Measurements from ENCODE around the gene MYZAP. TPM values are rescaled to one million over a fixed set of nuclear protein-coding genes. Genes with fewer than 3 reads are reported as not detected.

MYZAP gene
- polyA plus RNA-seq, 1 of the 3 experiments (the other 2 are of a cell fraction), result 0.07 TPM

DNA sequence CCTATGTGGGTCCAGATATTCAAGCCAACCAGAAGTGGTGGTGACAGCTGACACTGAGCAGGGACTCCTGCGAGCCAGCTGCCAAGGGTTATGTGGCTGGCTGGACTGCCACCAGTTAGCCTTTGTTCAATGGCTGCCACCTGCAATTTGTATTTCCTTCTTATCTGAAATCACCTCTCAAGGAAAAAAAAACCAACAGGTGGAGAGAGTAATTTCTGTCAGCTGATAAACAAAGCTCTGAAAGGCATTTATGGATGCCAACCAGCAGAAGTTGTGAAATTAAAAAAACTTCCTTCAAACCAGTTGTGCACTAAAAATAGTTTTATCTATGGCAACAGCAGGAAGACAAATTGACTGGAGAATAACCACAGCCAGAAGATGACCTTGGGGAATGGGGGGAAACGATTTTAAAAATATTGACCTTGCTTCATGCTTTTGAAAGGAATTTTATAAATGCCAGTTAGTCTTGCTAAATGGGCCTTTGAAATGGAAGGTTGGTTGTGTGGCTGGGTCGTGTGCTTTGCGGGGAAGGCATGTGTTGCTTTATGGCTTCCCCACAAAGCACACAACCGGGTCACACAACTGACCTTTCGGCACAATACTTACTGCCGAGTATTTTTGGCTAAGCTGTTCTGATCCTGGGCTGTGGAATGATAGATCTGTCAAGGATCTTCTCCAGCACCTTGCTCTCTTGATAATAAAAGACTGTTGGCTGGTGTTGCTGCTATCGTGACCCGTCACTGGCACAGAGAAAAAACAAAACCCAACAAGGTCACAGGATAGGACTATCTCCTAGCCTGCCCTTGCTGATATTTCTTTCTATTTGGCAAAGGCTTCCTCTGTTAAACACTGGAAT, 3.5 kb downstream of the MYZAP start:
- CTCF ChIA-PET, result interaction anchor here (1.2 to 2.8 kb wide), 2 partner anchors 16 to 35 kb away, joined by 4 to 14 read pairs; no protein-coding TSS in a partner anchor
- WGBS (ENCODE audit: low lambda C conversion rate), result 65% methylated on average over 6 of the region's 9 CpGs
- H3K27me3 ChIP-seq (ENCODE audit: insufficient read depth), result peaks cover 17% of the 10 kb centered on the region; the same call in 1 of the 2 replicates

DNA sequence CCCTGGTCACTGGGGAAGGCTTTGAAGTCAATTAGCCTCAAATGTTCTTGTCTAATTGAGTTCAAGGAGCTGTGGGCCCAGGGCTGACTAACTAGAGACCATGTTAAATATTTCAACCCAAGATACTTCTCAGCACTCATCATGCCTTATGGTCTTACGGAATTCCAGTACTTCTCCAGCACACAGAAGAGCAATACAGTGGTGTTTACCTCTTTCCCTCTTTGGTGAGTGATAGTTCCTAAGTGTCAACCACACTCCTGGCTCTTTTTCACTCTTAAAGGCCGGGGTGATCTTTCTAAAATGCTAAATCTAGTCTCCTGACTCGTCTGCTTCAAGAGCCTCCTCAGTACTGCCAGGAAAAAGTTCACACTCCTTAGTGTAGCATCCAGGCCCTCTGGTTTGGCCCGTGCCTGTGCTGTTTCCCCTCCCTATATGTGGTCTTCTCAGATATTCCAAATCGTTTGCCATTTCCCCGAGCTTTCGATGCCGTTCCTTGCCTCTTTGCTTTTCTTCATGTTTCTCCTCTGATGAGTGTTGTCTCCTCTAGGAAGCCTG, 4.7 kb downstream of the MYZAP start:
- POLR2A ChIA-PET, result no interaction called here
- H3K27ac ChIP-seq (ENCODE audit: low read depth in 2 of 2, low read length in 1 of 2), result no peak overlapping the region
- no peak overlapping the region for H2AFZ ChIP-seq (ENCODE audit: low read depth)
- H3K9ac ChIP-seq, result no peak overlapping the region
- H3K36me3 ChIP-seq (replicated peaks in 1 of 2; ENCODE audit: control insufficient read depth in 1 of 2, insufficient read depth in 2 of 2, low read length in 1 of 2), result no peaks in the 10 kb centered on the region
- H3K4me1 ChIP-seq (ENCODE audit: control insufficient read depth in 1 of 2, insufficient read depth in 2 of 2, low read depth in 1 of 2, low read length in 1 of 2), result peaks cover 0 to 11% of the 10 kb centered on the region in 2 experiments; a peak in 2 of 4 replicates
- no peak overlapping the region for H3K4me2 ChIP-seq
- CTCF ChIA-PET, result interaction anchor here (1.0 to 2.8 kb wide), 2 partner anchors 36 to 474 kb away, joined by 3 to 14 read pairs; no protein-coding TSS in a partner anchor
- no peaks in the 10 kb centered on the region for H3F3A ChIP-seq (replicated peaks; ENCODE audit: insufficient read depth)
- no peaks in the 10 kb centered on the region for H3K79me2 ChIP-seq (ENCODE audit: insufficient read depth)
- H3K9me3 ChIP-seq, result no peaks in the 10 kb centered on the region
- H3K9me2 ChIP-seq, result no peaks in the 10 kb centered on the region
- no peak for DNase-seq
- WGBS (ENCODE audit: low lambda C conversion rate), result 59% methylated on average over 8 of the region's 8 CpGs
- H3K27me3 ChIP-seq (ENCODE audit: insufficient read depth), result peaks cover 12% of the 10 kb centered on the region; the same call in 1 of the 2 replicates
- H4K20me1 ChIP-seq (ENCODE audit: insufficient read depth), result no peaks in the 10 kb centered on the region
- H3K4me3 ChIP-seq (ENCODE audit: low read depth in 2 of 2, low read length in 1 of 2), result no peak overlapping the region
- TF ChIP-seq RFX5 (IDR thresholded peaks at IDR 0.05; ENCODE audit: low read length) (no peak), RXRA (IDR thresholded peaks at IDR 0.05; ENCODE audit: borderline replicate concordance, low read depth) (no peak), TCF12 (IDR thresholded peaks at IDR 0.05) (no peak), SMC3 (IDR thresholded peaks at IDR 0.05; ENCODE audit: low read depth, low read length) (no peak), RCOR1 (IDR thresholded peaks at IDR 0.05; ENCODE audit: low read length) (no peak), MEF2A (IDR thresholded peaks at IDR 0.05; ENCODE audit: borderline replicate concordance, low read depth) (no peak), FOXM1 (IDR thresholded peaks at IDR 0.05; ENCODE audit: low read depth) (no peak), ELF1 (IDR thresholded peaks at IDR 0.05) (no peak), CHD2 (IDR thresholded peaks at IDR 0.05; ENCODE audit: low read length, partially characterized antibody) (no peak), NFIC (IDR thresholded peaks at IDR 0.05; ENCODE audit: borderline replicate concordance) (no peak), FOSL2 (IDR thresholded peaks at IDR 0.05; ENCODE audit: borderline replicate concordance, low read depth) (no peak), FOXJ3 (CRISPR knock-in tag; IDR thresholded peaks at IDR 0.05) (no peak), JUND (IDR thresholded peaks at IDR 0.05) (no peak), MXI1 (IDR thresholded peaks at IDR 0.05; ENCODE audit: low read depth, low read length) (no peak)
- TF ChIP-seq, protein P1, sequence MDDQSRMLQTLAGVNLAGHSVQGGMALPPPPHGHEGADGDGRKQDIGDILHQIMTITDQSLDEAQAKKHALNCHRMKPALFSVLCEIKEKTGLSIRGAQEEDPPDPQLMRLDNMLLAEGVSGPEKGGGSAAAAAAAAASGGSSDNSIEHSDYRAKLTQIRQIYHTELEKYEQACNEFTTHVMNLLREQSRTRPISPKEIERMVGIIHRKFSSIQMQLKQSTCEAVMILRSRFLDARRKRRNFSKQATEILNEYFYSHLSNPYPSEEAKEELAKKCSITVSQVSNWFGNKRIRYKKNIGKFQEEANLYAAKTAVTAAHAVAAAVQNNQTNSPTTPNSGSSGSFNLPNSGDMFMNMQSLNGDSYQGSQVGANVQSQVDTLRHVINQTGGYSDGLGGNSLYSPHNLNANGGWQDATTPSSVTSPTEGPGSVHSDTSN (IDR thresholded peaks at IDR 0.05), result no peak
- TF ChIP-seq, protein P2, sequence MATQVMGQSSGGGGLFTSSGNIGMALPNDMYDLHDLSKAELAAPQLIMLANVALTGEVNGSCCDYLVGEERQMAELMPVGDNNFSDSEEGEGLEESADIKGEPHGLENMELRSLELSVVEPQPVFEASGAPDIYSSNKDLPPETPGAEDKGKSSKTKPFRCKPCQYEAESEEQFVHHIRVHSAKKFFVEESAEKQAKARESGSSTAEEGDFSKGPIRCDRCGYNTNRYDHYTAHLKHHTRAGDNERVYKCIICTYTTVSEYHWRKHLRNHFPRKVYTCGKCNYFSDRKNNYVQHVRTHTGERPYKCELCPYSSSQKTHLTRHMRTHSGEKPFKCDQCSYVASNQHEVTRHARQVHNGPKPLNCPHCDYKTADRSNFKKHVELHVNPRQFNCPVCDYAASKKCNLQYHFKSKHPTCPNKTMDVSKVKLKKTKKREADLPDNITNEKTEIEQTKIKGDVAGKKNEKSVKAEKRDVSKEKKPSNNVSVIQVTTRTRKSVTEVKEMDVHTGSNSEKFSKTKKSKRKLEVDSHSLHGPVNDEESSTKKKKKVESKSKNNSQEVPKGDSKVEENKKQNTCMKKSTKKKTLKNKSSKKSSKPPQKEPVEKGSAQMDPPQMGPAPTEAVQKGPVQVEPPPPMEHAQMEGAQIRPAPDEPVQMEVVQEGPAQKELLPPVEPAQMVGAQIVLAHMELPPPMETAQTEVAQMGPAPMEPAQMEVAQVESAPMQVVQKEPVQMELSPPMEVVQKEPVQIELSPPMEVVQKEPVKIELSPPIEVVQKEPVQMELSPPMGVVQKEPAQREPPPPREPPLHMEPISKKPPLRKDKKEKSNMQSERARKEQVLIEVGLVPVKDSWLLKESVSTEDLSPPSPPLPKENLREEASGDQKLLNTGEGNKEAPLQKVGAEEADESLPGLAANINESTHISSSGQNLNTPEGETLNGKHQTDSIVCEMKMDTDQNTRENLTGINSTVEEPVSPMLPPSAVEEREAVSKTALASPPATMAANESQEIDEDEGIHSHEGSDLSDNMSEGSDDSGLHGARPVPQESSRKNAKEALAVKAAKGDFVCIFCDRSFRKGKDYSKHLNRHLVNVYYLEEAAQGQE (IDR thresholded peaks at IDR 0.05; ENCODE audit: low read depth, low read length), result no peak

More for the DNA sequence above, 3.5 kb downstream of the MYZAP start:
- Histone ChIP-seq H3K9me2 (no peaks in the 10 kb centered on the region), H3K9ac (no peak overlapping the region), H3K4me1 (ENCODE audit: control insufficient read depth in 1 of 2, insufficient read depth in 2 of 2, low read depth in 1 of 2, low read length in 1 of 2) (peaks cover 0 to 14% of the 10 kb centered on the region in 2 experiments; a peak in 2 of 4 replicates), H2AFZ (ENCODE audit: low read depth) (no peak overlapping the region), H3K27ac (ENCODE audit: low read depth in 2 of 2, low read length in 1 of 2) (peak overlapping the region in 1 of 2 experiments; percentile 22; a peak in 1 of 4 replicates), H3F3A (replicated peaks; ENCODE audit: insufficient read depth) (no peaks in the 10 kb centered on the region), H3K4me3 (ENCODE audit: low read depth in 2 of 2, low read length in 1 of 2) (no peak overlapping the region), H3K9me3 (no peaks in the 10 kb centered on the region), H3K79me2 (ENCODE audit: insufficient read depth) (no peaks in the 10 kb centered on the region), H3K4me2 (no peak overlapping the region), H4K20me1 (ENCODE audit: insufficient read depth) (no peaks in the 10 kb centered on the region), H3K36me3 (replicated peaks in 1 of 2; ENCODE audit: control insufficient read depth in 1 of 2, insufficient read depth in 2 of 2, low read length in 1 of 2) (no peaks in the 10 kb centered on the region)
- TF ChIP-seq, protein P3, sequence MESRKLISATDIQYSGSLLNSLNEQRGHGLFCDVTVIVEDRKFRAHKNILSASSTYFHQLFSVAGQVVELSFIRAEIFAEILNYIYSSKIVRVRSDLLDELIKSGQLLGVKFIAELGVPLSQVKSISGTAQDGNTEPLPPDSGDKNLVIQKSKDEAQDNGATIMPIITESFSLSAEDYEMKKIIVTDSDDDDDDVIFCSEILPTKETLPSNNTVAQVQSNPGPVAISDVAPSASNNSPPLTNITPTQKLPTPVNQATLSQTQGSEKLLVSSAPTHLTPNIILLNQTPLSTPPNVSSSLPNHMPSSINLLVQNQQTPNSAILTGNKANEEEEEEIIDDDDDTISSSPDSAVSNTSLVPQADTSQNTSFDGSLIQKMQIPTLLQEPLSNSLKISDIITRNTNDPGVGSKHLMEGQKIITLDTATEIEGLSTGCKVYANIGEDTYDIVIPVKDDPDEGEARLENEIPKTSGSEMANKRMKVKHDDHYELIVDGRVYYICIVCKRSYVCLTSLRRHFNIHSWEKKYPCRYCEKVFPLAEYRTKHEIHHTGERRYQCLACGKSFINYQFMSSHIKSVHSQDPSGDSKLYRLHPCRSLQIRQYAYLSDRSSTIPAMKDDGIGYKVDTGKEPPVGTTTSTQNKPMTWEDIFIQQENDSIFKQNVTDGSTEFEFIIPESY (IDR thresholded peaks at IDR 0.05; ENCODE audit: borderline replicate concordance, low read depth), result no peak
- TF ChIP-seq EP300 (IDR thresholded peaks at IDR 0.05; ENCODE audit: borderline replicate concordance in 1 of 2, low read depth in 1 of 2, low read length in 1 of 2) (peak in 1 of 2 experiments; percentile 59; a peak in 1 of 4 replicates), TCF12 (IDR thresholded peaks at IDR 0.05) (no peak)
- POLR2A ChIA-PET, result no interaction called here
- DNase-seq, result peak; percentile 45

Measured in SK-N-SH (cell line).